ENCODE results near the gene COQ8B. TPM values are rescaled to one million over a fixed set of nuclear protein-coding genes. Genes with fewer than 3 reads are reported as not detected.

The COQ8B gene
- total and polyA plus RNA-seq, 2 of the 4 experiments (the other 2 are of a cell fraction): 14.9 to 23.2 TPM

DNA sequence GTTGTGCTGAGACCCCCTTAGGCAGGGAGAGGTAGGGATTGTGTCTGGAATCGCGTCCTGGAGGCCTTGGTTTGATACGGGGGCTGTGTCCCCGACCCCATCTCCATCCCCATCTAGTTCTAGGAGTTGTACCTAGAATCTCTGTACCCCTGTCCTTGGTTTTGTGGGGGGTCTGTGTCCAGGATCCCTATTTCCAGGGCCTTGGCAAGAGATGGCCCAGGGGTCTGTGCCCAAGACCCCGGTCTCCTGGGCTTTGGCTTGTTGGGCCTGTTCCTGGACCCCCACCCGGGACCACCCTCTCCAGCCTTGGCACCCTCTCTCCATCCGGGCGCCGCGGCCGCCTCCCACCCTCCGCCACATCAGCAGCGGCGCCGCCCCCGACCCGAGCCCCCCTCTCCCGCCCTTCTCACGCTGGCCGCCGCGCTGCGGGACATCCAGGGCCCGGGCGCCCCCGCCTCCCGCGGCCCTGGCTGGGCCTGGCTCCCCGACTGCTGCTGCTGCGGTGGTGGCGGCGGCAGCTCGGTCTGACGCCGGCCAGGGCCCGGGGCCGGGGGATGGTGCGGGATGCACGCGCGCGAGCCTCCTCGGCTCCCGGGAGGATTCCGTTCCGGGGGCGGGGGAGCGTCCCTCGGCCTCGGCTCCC lies 26.5 kb downstream of the COQ8B start, which contains the start of gene NUMBL:
TSS of gene NUMBL (minus strand) at position 602 of the 643 bp plus-strand sequence. CDS start at position 434, 168 bp downstream.
- POLR2A ChIA-PET (ENCODE audit: unreplicated experiment): no interaction called here
- Histone ChIP-seq H3K4me3 (ENCODE audit: insufficient read depth, low read depth, low read length) (peak within 1 kb of the TSS; percentile 95), H4K20me1 (ENCODE audit: insufficient read depth, low read length) (peaks cover 36% of the 10 kb centered on the region), H3K27ac (ENCODE audit: insufficient read depth, low read length) (peak within 1 kb of the TSS; percentile 90), H3K4ac (ENCODE audit: low read depth, low read length) (peak within 1 kb of the TSS; percentile 99), H2BK120ac (ENCODE audit: low read depth, low read length) (peak within 1 kb of the TSS; percentile 90), H3K9ac (ENCODE audit: low read depth, low read length) (peak within 1 kb of the TSS; percentile 99), H4K91ac (ENCODE audit: insufficient read depth, low read depth, low read length) (peak within 1 kb of the TSS; percentile 99), H3K4me1 (ENCODE audit: control insufficient read depth, insufficient read depth, low read length) (peaks cover 17% of the 10 kb centered on the region), H2BK20ac (ENCODE audit: low read depth, low read length) (peak within 1 kb of the TSS; percentile 60; the same call in 1 of the 2 replicates), H3K27me3 (ENCODE audit: control insufficient read depth, insufficient read depth, low read length) (no peaks in the 10 kb centered on the region), H2AK9ac (replicated peaks; ENCODE audit: low read depth, low read length, poor library complexity) (peak within 1 kb of the TSS; percentile 100), H3K18ac (ENCODE audit: low read depth, low read length) (peak within 1 kb of the TSS; percentile 94), H3K9me1 (ENCODE audit: insufficient read depth, low read length) (peaks cover 33% of the 10 kb centered on the region), H2BK5ac (ENCODE audit: low read depth, low read length, poor library complexity, severe bottlenecking) (peak within 1 kb of the TSS; percentile 89), H3K36me3 (ENCODE audit: control insufficient read depth, insufficient read depth, low read length) (peaks cover 31% of the 10 kb centered on the region), H2AFZ (replicated peaks; ENCODE audit: low read length, poor library complexity) (peak within 1 kb of the TSS; percentile 97), H3K79me1 (ENCODE audit: low read depth in 1 of 2, low read length in 2 of 2) (peaks cover 25 to 50% of the 10 kb centered on the region in 2 experiments), H3K9me3 (ENCODE audit: control insufficient read depth, insufficient read depth, low read length) (no peaks in the 10 kb centered on the region), H3K4me2 (ENCODE audit: low read depth, low read length) (peak within 1 kb of the TSS; percentile 98), H2AK5ac (ENCODE audit: low read depth, low read length) (peak within 1 kb of the TSS; percentile 100), H4K5ac (ENCODE audit: low read depth, low read length) (peak within 1 kb of the TSS; percentile 97), H3K56ac (ENCODE audit: extremely low read depth, insufficient read depth, low read length) (peak within 1 kb of the TSS; percentile 90), H3K14ac (replicated peaks; ENCODE audit: low read depth, low read length) (peak within 1 kb of the TSS; percentile 99), H4K8ac (ENCODE audit: low read depth in 2 of 2, low read length in 2 of 2) (peak within 1 kb of the TSS; percentile 89 to 93), H2BK15ac (ENCODE audit: low read depth, low read length) (peak within 1 kb of the TSS; percentile 89; the same call in 1 of the 3 replicates), H3K23ac (ENCODE audit: low read depth, low read length) (peak within 1 kb of the TSS; percentile 100)
- ATAC-seq (ENCODE audit: low read depth): no peak
- DNase-seq: no peak
- dilution Hi-C loops (cut with HindIII; ENCODE audit: low sequenced_read_pairs, unreplicated experiment): no loop called here
- intact Hi-C loops (cut with micrococcal nuclease): loop anchor here (2.0 kb wide), 2 partner anchors 25 to 61 kb away; partner anchors contain the start of genes ACTMAP and SNRPA
- CTCF ChIA-PET: no interaction called here
- in situ Hi-C loops (cut with MboI; ENCODE audit: low sequenced_read_pairs): no loop called here
- TF ChIP-seq SMC3 (IDR thresholded peaks at IDR 0.05; ENCODE audit: low read depth, low read length): no peak
- no peak for TF ChIP-seq NFE2L2 (IDR thresholded peaks at IDR 0.05; ENCODE audit: low read depth, low read length)
- TF ChIP-seq MAFK (IDR thresholded peaks at IDR 0.05; ENCODE audit: low read depth, low read length): no peak
- peak; percentile 65; the same call in 1 of the 2 replicates for TF ChIP-seq MAZ (IDR thresholded peaks at IDR 0.05; ENCODE audit: borderline replicate concordance, low read depth, low read length)
- peak; percentile 83 for TF ChIP-seq POLR2A (IDR thresholded peaks at IDR 0.05; ENCODE audit: low read depth, low read length)
- no peak for TF ChIP-seq RFX5 (IDR thresholded peaks at IDR 0.05; ENCODE audit: low read depth, low read length)
- TF ChIP-seq BHLHE40 (IDR thresholded peaks at IDR 0.05; ENCODE audit: low read depth, low read length): 0 out of 2 replicates have a peak, but pooled peaks have one; percentile 40
- peak; percentile 36; the same call in 1 of the 2 replicates for TF ChIP-seq CHD1 (IDR thresholded peaks at IDR 0.05; ENCODE audit: low read depth, low read length)
- no peak for TF ChIP-seq ELK1 (IDR thresholded peaks at IDR 0.05; ENCODE audit: borderline replicate concordance, low read depth, low read length)
- TF ChIP-seq CTCF (conservative IDR thresholded peaks at IDR 0.05; ENCODE audit: low read depth, low read length): no peak
- TF ChIP-seq CEBPB (IDR thresholded peaks at IDR 0.05; ENCODE audit: low read depth, low read length): no peak
- TF ChIP-seq RAD21 (IDR thresholded peaks at IDR 0.05; ENCODE audit: low read length): no peak
- peak; percentile 75; the same call in 1 of the 2 replicates for TF ChIP-seq MXI1 (IDR thresholded peaks at IDR 0.05; ENCODE audit: borderline replicate concordance, low read depth, low read length)
- 1% methylated on average over 29 of the region's 50 CpGs; no CpG with 5 or more reads in 1 of the 2 experiments for WGBS, 2 experiments (ENCODE audit: extremely low coverage in 2 of 2, insufficient read length in 1 of 2)
- BruUV-seq (replicated peaks): no TSS peak

Measured in IMR-90 (cell line).